ENCODE results near the gene KCNJ8. TPM values are rescaled to one million over a fixed set of nuclear protein-coding genes. Genes with fewer than 3 reads are reported as not detected.
A peak's percentile ranks its signal among the peaks of the same experiment; 100 is the strongest.

Gene KCNJ8
- total RNA-seq, 4 donors from 2014 or later, result 28.2 to 36.4 (median 31.6) TPM

DNA sequence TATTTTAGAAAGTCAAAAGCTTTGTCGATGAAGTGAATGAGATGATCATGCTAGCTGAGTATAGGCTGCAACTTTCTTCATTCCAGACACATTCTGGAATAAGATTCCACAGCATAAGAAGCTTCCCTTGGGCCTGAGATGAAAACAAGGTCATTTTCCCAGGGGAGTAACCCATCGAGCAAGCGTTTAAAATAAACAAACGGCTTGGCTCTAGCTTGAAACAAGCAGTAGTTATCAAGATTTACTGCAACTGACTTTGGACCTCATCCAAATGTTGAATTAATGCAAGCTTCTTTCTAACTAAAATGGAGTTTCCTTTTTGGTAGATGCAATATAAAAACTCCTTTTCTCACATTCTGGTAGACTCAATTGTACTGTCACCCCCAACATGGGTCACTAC lies 23.0 kb downstream of the KCNJ8 start:
- H3K9me3 ChIP-seq, result no peaks in the 10 kb centered on the region
- no peak overlapping the region for H3K4me3 ChIP-seq
- H3K27ac ChIP-seq, result no peak overlapping the region
- no peaks in the 10 kb centered on the region for H3K36me3 ChIP-seq
- no peaks in the 10 kb centered on the region for H3K27me3 ChIP-seq
- TF ChIP-seq, protein P1, sequence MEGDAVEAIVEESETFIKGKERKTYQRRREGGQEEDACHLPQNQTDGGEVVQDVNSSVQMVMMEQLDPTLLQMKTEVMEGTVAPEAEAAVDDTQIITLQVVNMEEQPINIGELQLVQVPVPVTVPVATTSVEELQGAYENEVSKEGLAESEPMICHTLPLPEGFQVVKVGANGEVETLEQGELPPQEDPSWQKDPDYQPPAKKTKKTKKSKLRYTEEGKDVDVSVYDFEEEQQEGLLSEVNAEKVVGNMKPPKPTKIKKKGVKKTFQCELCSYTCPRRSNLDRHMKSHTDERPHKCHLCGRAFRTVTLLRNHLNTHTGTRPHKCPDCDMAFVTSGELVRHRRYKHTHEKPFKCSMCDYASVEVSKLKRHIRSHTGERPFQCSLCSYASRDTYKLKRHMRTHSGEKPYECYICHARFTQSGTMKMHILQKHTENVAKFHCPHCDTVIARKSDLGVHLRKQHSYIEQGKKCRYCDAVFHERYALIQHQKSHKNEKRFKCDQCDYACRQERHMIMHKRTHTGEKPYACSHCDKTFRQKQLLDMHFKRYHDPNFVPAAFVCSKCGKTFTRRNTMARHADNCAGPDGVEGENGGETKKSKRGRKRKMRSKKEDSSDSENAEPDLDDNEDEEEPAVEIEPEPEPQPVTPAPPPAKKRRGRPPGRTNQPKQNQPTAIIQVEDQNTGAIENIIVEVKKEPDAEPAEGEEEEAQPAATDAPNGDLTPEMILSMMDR (IDR thresholded peaks at IDR 0.05), result no peak
- no peak for TF ChIP-seq EP300 (IDR thresholded peaks at IDR 0.05)
- TF ChIP-seq POLR2AphosphoS5 (IDR thresholded peaks at IDR 0.05), result no peak
- TF ChIP-seq POLR2A (IDR thresholded peaks at IDR 0.05), result no peak
- 0 to 14% methylated on average over 4 of the region's 4 CpGs for WGBS, 2 donors (ENCODE audit: low coverage in 1 of 2)
- peaks cover 0 to 10% (median 0%) of the 10 kb centered on the region in 3 donors for H3K4me1 ChIP-seq
- no peak for ATAC-seq

DNA sequence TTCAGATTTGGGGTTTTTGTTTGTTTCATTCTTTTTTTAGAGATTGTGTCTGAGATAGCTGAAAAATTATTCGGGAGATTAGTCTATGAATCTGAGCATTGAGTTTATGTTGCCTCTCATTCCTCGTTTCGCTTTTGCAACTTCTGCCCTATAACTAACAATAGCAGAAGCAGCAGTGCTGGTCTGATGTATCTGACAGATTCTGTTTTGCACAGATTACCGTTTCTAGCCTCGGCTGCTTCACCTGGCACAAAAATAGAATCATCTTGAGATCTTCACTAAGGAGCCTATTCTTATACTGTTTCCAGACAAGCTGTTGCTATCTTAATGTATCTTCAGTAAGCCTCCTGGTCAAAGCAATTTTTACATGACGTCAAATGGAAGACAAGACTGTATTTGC lies 29.2 kb downstream of the KCNJ8 start:
- 75 to 81% methylated on average over 5 to 6 of the region's 6 CpGs for WGBS, 2 donors (ENCODE audit: low coverage in 1 of 2)
- no peaks in the 10 kb centered on the region for H3K9me3 ChIP-seq
- no peak for TF ChIP-seq POLR2AphosphoS5 (IDR thresholded peaks at IDR 0.05)
- TF ChIP-seq POLR2A (IDR thresholded peaks at IDR 0.05), result no peak
- no peak for TF ChIP-seq EP300 (IDR thresholded peaks at IDR 0.05)
- TF ChIP-seq, protein P1 (IDR thresholded peaks at IDR 0.05), result no peak
- H3K4me1 ChIP-seq, result no peaks in the 10 kb centered on the region
- H3K36me3 ChIP-seq, result no peaks in the 10 kb centered on the region
- ATAC-seq, result no peak
- no peak overlapping the region for H3K27ac ChIP-seq
- H3K27me3 ChIP-seq, result no peaks in the 10 kb centered on the region
- no peak overlapping the region for H3K4me3 ChIP-seq

DNA sequence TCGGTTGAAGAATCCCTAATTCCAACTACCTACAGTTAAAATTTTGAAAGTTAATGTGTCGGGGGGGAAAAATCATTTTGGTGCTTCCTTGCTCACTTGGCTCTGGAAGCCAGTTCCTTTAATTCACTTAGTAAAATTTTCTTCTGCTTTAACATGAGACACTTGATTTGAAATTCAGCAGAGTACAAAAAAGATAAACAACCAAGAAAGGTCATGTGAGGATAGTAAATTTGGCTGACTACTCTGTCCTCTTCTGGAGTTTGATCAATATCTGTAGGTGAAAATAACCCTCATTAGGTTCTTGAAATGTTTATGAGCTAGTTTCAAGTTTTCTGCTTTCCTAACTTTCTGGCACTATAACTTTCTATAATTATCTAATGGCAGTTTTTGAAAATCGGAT lies 43.4 kb downstream of the KCNJ8 start:
- no peak for ATAC-seq
- H3K4me3 ChIP-seq, result no peak overlapping the region
- H3K4me1 ChIP-seq, result peaks cover 0 to 24% (median 0%) of the 10 kb centered on the region in 3 donors
- no peaks in the 10 kb centered on the region for H3K36me3 ChIP-seq
- TF ChIP-seq POLR2A (IDR thresholded peaks at IDR 0.05) (no peak), POLR2AphosphoS5 (IDR thresholded peaks at IDR 0.05) (peak; percentile 52)
- TF ChIP-seq, protein P1 (IDR thresholded peaks at IDR 0.05), result no peak
- 31 to 41% methylated on average over 3 of the region's 3 CpGs for WGBS, 2 donors (ENCODE audit: low coverage in 1 of 2)
- H3K27me3 ChIP-seq, result no peaks in the 10 kb centered on the region
- peak overlapping the region in 2 of 4 donors; percentile 8 to 20 for H3K27ac ChIP-seq
- peaks cover 0 to 7% (median 0%) of the 10 kb centered on the region in 3 donors for H3K9me3 ChIP-seq

DNA sequence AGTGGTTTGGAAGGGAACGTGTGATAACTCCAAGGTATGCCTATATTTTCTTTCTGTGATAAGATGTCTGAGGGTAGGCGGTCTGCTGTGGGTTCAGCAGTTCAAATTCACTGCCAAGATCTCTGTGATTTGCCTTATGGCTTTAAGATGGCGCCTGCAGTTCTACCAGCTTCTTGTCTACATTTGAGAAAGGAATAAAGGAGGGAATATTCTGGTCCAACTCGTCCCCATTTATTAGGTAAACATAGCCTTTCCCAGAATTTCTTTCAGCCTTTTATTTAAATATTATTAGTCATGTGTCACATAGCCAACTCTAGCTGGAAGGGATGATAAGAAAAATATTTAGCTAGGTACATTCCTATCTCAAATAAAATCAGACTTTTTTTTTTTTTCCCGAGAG lies 48.8 kb downstream of the KCNJ8 start:
- no peak for ATAC-seq
- H3K36me3 ChIP-seq, result no peaks in the 10 kb centered on the region
- H3K27me3 ChIP-seq, result no peaks in the 10 kb centered on the region
- WGBS, 2 donors (ENCODE audit: low coverage in 1 of 2), result 51 to 64% methylated on average over 5 of the region's 5 CpGs
- TF ChIP-seq EP300 (IDR thresholded peaks at IDR 0.05) (no peak), POLR2AphosphoS5 (IDR thresholded peaks at IDR 0.05) (no peak), POLR2A (IDR thresholded peaks at IDR 0.05) (no peak)
- TF ChIP-seq, protein P1 (IDR thresholded peaks at IDR 0.05), result no peak
- no peaks in the 10 kb centered on the region for H3K9me3 ChIP-seq
- H3K4me3 ChIP-seq, result no peak overlapping the region
- no peak overlapping the region for H3K27ac ChIP-seq
- peaks cover 0 to 26% (median 4%) of the 10 kb centered on the region in 3 donors for H3K4me1 ChIP-seq

DNA sequence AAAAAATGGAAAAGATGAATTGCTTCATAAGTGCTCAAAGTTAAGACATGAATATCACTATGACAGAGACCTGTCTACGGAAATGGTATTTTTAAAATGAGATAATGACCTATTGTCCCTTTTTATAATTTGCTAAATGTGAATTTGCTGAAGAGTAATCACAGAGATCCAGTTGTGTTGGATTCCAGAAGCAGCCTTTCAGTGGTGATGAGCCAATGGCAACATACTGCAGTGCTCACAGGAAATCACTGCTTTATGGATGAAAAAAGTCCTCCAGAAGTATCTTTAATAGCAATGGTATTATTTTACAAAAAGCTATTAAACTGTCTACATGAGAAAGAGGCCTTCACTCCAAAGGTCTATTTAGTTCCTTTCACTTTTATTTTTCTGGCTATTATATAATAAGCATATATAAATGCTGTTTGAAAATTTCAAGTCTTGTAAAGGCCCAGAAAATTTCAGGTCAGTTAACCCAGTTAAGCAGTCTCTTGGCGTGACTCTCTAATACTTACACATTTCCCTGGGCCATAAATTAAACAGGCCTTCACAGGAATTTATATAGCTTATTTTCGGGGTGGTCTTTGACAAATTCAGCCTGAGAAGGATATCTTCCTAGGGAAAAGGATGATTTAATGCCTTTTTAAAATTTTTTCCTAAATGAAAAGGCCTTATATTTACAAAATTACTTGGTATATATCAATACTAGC lies 55.4 kb downstream of the KCNJ8 start:
- Histone ChIP-seq H3K36me3 (no peaks in the 10 kb centered on the region), H3K27me3 (no peaks in the 10 kb centered on the region), H3K4me3 (no peak overlapping the region), H3K27ac (no peak overlapping the region), H3K4me1 (no peaks in the 10 kb centered on the region), H3K9me3 (no peaks in the 10 kb centered on the region)
- WGBS, 2 donors (ENCODE audit: low coverage in 1 of 2), result 66 to 77% methylated on average over 3 of the region's 3 CpGs
- ATAC-seq, result no peak
- TF ChIP-seq EP300 (IDR thresholded peaks at IDR 0.05), result no peak
- no peak for TF ChIP-seq POLR2AphosphoS5 (IDR thresholded peaks at IDR 0.05)
- TF ChIP-seq, protein P1 (IDR thresholded peaks at IDR 0.05), result no peak
- TF ChIP-seq POLR2A (IDR thresholded peaks at IDR 0.05), result no peak
